ENCODE data around the gene MSH2.

GRCh38 chr2:47420214-47420613, 17.3 kb downstream of the MSH2 start:
- TF ChIP-seq CTCF (IDR thresholded peaks at IDR 0.05; ENCODE audit: extremely low read depth in 1 of 2, insufficient read depth in 1 of 2, low read depth in 1 of 2, low read length in 2 of 2) (no peak), POLR2A (IDR thresholded peaks at IDR 0.05; ENCODE audit: low read depth, low read length) (no peak), EZH2 (IDR thresholded peaks at IDR 0.05; ENCODE audit: borderline replicate concordance, low read depth, low read length, severe bottlenecking) (no peak), POLR2AphosphoS5 (IDR thresholded peaks at IDR 0.05; ENCODE audit: insufficient read depth, low read depth, low read length) (no peak), MYC (IDR thresholded peaks at IDR 0.05; ENCODE audit: low read depth, low read length) (no peak), MAX (IDR thresholded peaks at IDR 0.05; ENCODE audit: insufficient read depth, insufficient read length) (no peak)
